C1 segment of cervical spinal cord (tissue), 14 donors: ENCODE measurements around the gene FAM47E.
"Not testable (repeated sequence)": the region's sequence is repeated elsewhere in the genome, so short reads cannot be mapped to it uniquely, and the experiment has no call there.

Experiments used
- DNase-seq, 14 donors: peaks; one replicate each; lab custom pipeline; 2025; lab: John Stamatoyannopoulos, UW

FAM47E gene

GRCh38 chr4:76267811-76268210, 16.3 kb downstream of the FAM47E start:
- no peak for DNase-seq

DNA sequence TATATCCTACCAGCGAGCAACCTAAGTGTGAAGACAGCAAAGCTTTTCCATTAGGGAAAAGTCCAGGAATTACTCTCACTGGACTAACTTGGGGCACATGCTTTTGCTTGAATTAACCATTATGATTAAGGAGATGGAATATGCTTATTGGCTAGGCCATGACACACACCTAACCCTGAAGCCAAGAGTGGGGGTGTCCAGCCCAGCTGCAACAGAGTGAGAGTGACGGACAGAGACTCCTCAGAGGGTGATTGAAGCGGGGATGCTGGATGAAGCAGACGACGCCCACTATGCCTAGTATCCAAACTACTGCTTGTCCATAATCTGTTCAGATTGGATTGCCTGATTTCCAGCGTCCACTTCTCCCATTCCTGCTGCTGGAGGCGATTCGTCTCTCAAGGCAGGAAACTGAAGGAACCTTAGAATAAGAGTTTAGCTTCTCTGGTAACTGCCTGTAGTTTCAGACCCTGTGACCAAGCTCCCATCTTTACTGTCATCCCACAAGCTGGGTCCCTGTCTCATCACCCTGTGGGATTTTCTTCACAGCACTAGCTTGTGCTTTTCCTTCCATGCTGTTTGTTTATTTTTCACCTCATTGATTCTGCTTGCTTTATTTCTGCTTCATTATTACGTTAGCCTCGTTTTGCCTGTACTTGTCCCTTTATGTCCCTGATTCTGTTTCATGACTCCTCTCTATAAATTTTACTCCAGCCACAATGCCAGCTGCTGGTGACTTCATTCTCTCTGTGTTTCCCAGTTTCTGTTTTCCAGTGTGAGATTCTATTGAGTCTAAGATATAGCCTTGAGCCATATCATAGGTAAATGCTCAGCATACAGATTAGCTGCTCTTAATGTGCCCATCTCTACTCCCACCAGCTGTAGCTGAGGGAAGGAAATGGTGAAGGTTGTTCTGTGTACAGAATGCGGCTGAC, 19.0 kb downstream of the FAM47E start:
- DNase-seq, result no peak

- DNase-seq, result no peak
Observed at GRCh38 chr4:76271248-76271647, 19.7 kb downstream of the FAM47E start.

DNA sequence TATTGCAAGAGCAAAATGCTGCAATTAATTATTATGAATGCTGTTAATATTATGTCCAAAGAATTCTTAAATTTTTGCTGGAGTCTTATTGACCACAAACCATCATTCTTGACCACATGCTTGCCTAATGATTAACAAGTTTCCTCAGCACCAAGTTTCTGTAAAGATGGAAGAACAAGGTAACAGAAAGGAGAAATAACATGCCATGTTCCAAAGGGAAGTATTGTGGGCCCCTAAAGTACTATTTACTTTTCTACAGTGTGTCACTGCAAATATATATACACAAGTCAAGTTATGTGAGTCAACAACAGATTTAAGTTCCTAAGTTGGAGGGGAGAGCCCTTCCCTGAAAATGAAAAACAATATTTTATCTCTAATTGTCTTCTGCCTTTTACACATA, 20.6 kb downstream of the FAM47E start:
- DNase-seq, result no peak

GRCh38 chr4:76272582-76272981, 21.1 kb downstream of the FAM47E start:
- DNase-seq, result no peak

GRCh38 chr4:76272999-76273398, 21.5 kb downstream of the FAM47E start:
- DNase-seq, result no peak

GRCh38 chr4:76275486-76276124, 24.1 kb downstream of the FAM47E start:
- no peak for DNase-seq

GRCh38 chr4:76276813-76277212, 25.3 kb downstream of the FAM47E start:
- no peak for DNase-seq

DNA sequence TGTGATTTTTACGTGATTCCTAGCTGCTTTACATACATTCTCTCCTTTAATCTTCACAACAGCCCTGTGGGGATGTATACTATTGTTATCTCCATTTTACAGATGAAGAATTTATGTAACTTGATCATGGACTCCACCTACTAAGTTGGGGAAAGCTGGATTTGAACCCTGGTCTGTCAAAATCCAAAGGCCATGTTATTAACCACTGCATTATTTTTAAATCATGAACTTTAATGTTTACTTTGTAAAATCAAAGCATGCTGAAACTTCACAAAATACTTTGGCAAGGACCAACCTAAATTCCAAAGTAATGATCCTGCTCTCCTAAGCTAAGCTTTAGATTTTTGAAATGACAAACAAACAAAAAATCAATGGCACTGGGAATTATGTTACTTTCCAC, 26.1 kb downstream of the FAM47E start:
- no peak for DNase-seq

DNA sequence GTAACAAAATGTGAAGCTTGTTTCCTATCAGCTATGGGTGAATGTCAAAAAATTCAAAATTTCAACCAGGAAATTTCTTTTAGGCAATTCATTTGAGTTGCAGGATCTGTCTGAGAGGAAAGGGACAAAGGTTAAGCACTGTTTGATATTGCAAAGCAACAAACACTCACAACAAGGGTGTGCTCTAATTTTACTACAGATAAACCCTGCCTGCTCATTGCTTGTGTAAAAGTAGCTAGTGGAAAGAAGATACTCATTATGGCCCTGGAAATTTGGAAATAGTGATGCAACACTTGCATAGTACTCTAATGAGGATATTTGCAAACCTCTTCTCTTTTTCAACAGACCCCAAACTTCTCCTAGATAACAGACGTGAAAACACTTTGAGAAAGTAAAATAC, 27.1 kb downstream of the FAM47E start:
- no peak for DNase-seq

GRCh38 chr4:76279462-76279861, 27.9 kb downstream of the FAM47E start:
- DNase-seq, result no peak

DNA sequence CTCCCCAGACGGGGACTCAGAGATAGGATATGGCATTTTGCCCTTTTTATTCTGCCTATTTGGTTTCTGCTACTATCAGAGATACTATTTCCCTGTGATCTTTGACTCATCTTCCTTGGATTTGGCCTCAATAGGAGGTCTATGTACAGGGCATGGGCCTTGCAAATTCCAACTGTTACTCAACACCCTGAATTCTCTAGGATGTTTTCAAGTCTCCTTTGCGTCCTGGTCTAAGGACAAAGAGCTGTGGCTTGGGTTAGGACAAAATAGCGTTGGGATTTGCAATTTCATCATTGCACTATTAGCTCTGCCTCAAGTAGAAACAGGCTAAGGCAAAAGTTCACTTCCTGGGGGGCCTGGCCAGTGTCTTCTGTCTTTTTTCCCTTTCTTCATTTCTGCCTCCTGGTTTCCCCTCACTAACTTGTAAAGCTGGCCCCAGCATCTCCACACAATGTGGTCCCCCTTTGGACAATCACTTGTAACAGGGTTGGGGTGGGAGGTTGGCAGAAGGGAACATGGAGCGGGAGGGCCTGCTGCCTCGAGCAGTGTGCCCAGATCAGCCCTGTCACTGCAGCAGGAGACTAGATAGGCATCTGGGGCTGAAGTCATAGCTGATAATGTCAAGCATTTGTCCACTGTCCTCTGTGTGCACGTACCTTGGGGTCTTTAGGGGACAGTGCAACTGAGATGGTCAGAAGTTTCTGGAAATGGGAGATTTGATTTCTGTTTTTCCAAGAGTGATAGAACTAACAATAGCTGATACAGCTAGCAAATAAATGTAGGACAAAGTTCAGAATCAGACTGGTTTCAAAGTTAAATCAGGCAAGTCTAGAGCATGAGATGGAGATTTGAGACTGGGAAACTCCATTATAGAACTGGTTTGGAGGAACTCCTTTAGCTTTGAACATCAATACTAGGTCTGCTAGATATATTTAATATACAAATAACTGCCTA, 29.2 kb downstream of the FAM47E start:
- no peak for DNase-seq

DNA sequence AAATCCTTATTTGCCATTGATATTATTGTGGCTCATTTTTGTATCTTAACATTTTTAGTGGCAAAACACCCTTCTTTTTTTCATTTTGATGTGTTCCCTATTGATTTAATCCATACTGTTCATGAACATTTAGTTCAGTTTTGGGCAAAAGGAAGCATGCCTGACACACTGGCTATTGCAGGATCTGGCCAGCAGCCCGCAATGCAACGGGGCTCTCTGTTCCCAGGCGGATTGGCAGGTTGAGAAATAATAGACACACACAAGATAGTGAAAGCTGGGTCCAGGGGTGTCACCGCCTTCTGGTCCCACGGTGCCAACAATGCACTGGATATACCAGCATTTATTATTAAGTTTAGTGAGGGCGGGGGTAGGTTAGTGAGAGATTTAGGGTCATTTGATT, 30.1 kb downstream of the FAM47E start:
- not testable (repeated sequence) for DNase-seq

DNA sequence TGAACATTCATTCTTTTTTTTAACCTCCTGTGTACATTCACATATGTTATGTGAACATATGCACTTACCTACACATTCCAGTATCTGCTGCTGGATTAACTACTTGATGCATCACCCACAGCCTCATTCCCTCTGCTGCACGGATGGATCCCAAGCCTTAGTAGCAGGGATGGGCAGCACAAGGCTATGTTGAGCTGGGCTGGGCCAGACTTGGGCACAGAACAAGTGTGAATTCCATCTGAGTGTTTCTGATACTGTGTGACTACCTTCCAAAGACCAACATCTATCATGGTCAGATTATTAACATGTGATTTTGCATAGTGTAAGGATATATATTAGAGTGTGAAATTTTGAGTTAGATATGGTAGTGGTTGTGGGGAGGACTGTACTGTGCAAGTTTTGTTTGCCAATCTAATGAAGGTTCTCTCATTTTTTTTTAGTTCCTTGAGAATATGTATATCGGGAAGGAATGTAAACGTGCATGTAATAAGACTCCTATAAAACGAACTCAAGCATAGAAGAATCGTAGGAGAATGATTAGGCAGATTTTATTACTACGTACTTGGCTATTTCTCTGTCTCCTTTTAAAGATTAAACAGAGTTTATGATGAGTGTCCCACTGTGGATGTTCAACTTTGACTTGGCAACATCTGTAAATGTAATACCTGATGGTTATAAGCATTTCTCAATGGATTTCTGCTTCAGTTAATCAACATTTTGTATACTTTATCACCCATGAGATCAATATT, 31.6 kb downstream of the FAM47E start:
- no peak for DNase-seq

- DNase-seq, result no peak
Observed at GRCh38 chr4:76283900-76284299, 32.4 kb downstream of the FAM47E start.

- DNase-seq, result not testable (repeated sequence)
Observed at GRCh38 chr4:76287811-76288210, 36.3 kb downstream of the FAM47E start.

DNA sequence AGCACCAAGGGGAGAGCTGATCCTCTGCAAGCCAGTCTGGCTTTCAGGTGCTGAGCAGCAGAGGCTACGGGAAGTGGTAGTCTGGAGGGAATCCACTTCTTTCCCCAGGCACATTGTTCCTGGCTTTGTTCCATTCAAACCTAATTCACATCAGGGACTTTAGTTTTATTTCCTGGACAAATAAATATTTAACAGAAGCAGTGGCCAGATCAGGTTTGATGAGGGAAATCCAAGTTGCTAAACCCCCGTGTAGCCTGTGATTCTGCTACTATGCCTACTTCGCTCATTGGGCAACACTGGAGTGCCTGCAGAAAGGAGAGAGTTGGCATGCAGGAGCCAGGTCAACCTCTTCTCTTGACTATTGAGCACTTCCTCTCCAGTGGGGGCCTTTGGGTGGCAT, 41.2 kb downstream of the FAM47E start:
- no peak for DNase-seq

- peak in 1 of 14 donors; percentile 1 for DNase-seq
Observed at GRCh38 chr4:76293772-76294171, 42.3 kb downstream of the FAM47E start.

GRCh38 chr4:76296286-76296820, 44.8 kb downstream of the FAM47E start:
- DNase-seq, result no peak

DNA sequence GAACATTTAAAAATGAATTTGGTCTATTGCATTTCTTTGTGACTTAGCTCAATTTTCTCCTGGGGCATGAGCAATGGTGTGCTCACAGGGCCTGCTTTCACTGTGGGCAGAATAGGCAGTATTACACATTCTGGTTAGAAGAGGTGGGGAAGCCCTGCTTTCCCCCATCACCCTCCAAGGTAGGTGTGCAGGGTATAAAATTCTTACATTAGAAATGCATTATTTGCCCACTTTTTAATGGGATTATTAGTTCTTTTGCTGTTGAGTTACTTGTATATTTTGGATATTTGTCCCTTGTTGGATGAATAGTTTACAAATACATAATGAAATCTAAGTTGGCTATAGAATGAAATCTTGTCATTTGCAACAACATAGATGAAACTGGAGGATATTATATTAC, 46.7 kb downstream of the FAM47E start:
- DNase-seq, result no peak

DNA sequence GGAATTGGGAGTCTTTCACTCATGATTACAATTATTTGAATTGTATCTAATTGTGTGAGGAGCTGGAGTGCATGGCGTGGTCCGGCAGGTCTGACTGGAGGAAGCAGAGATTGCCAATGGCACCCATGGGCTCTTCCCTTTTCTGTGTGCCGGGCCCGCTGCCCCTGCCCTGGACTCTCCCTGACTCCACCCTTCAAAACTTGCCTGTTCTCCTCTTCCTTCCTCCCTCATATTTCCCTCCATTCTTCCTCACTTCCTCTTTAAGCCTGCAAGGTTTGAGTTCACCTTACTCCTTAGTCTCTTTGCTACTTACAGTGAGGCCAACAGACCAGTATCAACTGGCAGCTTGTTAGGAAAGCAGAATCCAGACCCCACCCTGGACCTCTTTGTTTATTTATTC, 48.5 kb downstream of the FAM47E start:
- no peak for DNase-seq
